Activated naive CD4-positive, alpha-beta T cell treated with anti-CD3 and anti-CD28 coated beads for 36 hours (primary cell): ENCODE results near the gene CDHR1. TPM values are rescaled to one million over a fixed set of nuclear protein-coding genes. Genes with fewer than 3 reads are reported as not detected.
A peak's percentile ranks its signal among the peaks of the same experiment; 100 is the strongest.
"Not testable (repeated sequence)": the region's sequence is repeated elsewhere in the genome, so short reads cannot be mapped to it uniquely, and the experiment has no call there.

ENCODE experiments used
- CTCF ChIA-PET: fragments of 350-600 bp; sonication (Branson Sonifier 250); formaldehyde crosslinking; loops from one replicate; lab custom pipeline; 2021; ENCODE audit warnings: antibody characterized with exemption; lab: Charles Lee
- DNase-seq: peaks from one replicate; pipeline ENCODE4 v3.0.0-alpha.2; 2020
- H3K27ac Mint-ChIP-seq: one replicate; pipeline ENCODE4 v1.8.0; 2021; ENCODE audit warnings: mild to moderate bottlenecking, mixed read lengths
- H3K27me3 Mint-ChIP-seq: one replicate; pipeline ENCODE4 v1.8.0; 2021; ENCODE audit warnings: low read depth, mixed read lengths
- H3K36me3 Mint-ChIP-seq: one replicate; pipeline ENCODE4 v1.8.0; 2021; ENCODE audit warnings: low read depth, mixed read lengths
- H3K4me1 Mint-ChIP-seq: one replicate; pipeline ENCODE4 v1.8.0; 2021; ENCODE audit warnings: low read depth, mixed read lengths
- H3K4me3 Mint-ChIP-seq: one replicate; pipeline ENCODE4 v1.8.0; 2021; ENCODE audit warnings: mild to moderate bottlenecking, moderate library complexity, mixed read lengths
- H3K9me3 Mint-ChIP-seq: one replicate; pipeline ENCODE4 v1.8.0; 2021; ENCODE audit warnings: mixed read lengths
- intact Hi-C: fragments of 100-400 bp; cut with micrococcal nuclease; formaldehyde crosslinking; loops from one replicate; pipeline ENCODE4 v1.15.1; 2023
- total RNA-seq, 2 experiments: library from RNA; stranded (reverse); gene quantifications; one replicate each; pipeline ENCODE4 v1.2.3, GENCODE V29; 2021

CDHR1 gene
- total RNA-seq, 2 experiments from 2014 or later = 0.37 to 1.4 TPM

DNA sequence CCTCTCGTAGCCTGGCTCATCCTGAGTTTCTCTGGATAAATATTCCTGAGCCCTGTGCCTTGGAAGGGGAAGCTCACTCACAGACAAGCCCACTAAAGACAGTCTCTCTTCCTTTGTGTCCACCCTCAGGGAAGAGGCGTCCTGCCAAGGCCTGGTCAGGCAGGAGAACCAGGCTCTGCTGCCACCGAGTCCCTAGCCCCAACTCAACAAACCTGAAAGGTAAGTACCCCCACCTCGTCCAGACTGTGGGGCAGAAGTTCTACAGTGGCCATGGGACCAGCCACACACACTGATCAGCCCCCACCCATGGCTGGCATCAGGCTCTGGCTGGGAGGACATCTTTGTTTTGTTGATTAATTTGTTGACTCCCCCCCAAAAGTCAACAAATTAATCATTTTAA is 18.0 kb upstream of the CDHR1 start:
- CTCF ChIA-PET = interaction anchor here (0.7 kb wide), 1 partner anchor 29 kb away, joined by 4 read pairs; no protein-coding TSS in a partner anchor
- Mint-ChIP-seq H3K27ac (no peak overlapping the region), H3K4me3 (no peak overlapping the region), H3K4me1 (peaks cover 6% of the 10 kb centered on the region), H3K9me3 (no peaks in the 10 kb centered on the region), H3K27me3 (no peaks in the 10 kb centered on the region), H3K36me3 (no peaks in the 10 kb centered on the region)
- intact Hi-C loops = loop anchor here (2.0 kb wide), 3 partner anchors 16 to 38 kb away; partner anchors contain the start of gene GHITM
- DNase-seq = no peak

DNA sequence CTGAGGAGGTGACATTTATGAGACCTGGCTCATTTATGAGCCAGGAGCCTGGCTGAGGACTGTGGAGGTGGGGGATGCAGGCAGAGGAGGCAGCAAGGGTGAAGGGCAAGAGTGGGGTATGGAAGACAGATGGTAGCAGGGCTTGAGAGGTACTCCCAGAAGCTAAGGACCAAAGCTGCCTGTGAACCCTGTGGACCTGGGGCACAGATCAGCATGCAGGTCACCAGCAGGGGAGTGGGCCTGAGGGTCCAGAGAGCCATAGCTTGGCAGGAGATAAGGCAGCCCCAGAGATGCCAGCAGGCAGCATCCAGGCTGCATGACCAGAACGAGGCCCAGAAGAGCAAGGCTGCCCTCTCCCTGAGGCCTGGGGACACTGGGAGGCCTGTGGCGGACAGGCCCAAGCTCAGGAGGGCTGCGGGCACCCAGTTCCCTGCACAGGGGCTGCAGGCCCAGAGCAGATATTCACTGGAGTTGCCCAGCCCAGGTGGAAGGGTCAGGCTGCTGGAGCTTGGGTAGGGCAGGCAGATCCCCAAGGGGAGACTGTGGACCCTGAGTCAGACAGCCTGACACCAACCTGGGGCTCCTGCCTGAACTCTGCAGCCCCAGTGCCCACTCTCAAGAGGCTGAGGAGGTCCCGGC is 17.4 kb upstream of the CDHR1 start:
- no peaks in the 10 kb centered on the region for H3K9me3 Mint-ChIP-seq
- peak overlapping the region; percentile 22 for H3K27ac Mint-ChIP-seq
- H3K27me3 Mint-ChIP-seq = no peaks in the 10 kb centered on the region
- H3K4me1 Mint-ChIP-seq = peaks cover 6% of the 10 kb centered on the region
- no peak overlapping the region for H3K4me3 Mint-ChIP-seq
- no peak for DNase-seq
- CTCF ChIA-PET = interaction anchor here (0.7 kb wide), 1 partner anchor 29 kb away, joined by 4 read pairs; no protein-coding TSS in a partner anchor
- no peaks in the 10 kb centered on the region for H3K36me3 Mint-ChIP-seq
- intact Hi-C loops = loop anchor here (2.0 kb wide), 3 partner anchors 16 to 38 kb away; partner anchors contain the start of gene GHITM

DNA sequence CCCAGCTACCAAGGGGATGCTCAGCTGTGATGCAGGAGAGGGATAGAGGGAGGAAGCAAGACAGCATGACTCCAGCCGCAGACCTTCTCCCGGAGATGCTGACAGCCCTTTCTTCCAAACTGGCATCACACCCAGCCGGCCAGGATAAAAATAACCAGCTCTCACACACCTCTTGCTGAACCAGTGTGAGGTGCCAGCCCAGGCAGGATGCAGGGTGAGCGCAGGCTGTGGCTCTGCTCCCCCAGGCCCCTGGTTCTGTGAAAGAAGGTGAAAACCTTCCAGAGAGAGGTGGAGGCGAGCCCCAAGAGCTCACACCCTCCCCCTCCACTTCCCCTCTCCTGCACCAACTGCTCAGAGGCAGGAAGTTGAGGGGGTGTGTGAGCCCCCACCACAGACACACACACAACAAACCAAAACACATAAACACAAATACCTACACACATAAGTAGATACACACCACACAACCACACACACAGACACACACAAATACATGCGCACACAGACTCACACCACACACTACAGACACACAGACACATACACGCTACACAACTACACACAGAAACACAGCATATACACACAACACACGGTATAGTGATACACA is 16.7 kb upstream of the CDHR1 start:
- Mint-ChIP-seq H3K4me1 (peaks cover 6% of the 10 kb centered on the region), H3K9me3 (no peaks in the 10 kb centered on the region), H3K27me3 (no peaks in the 10 kb centered on the region), H3K27ac (peak overlapping the region; percentile 9), H3K4me3 (no peak overlapping the region), H3K36me3 (no peaks in the 10 kb centered on the region)
- peak; percentile 68 for DNase-seq
- CTCF ChIA-PET = no interaction called here
- intact Hi-C loops = loop anchor here (2.0 kb wide), 4 partner anchors 17 to 39 kb away; partner anchors contain the start of gene GHITM

DNA sequence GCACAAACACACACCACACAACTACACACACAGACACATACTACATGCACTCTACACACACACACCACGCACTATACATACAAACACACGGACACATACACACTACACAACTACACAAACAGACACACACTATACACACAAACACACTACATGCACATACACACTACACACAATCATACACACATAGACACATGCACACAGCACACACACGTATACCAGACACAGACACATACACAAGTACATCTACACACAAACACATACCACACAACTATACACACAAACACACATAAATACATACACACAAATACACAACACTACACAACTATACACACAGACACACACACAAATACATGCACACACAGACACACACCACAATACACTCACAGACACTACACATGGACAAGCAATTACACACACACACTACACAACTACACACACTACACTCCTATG is 16.2 kb upstream of the CDHR1 start:
- intact Hi-C loops = loop anchor here (2.0 kb wide), 1 partner anchor 25 kb away; no protein-coding TSS in a partner anchor
- CTCF ChIA-PET = no interaction called here
- H3K36me3 Mint-ChIP-seq = no peaks in the 10 kb centered on the region
- H3K4me3 Mint-ChIP-seq = no peak overlapping the region
- no peaks in the 10 kb centered on the region for H3K27me3 Mint-ChIP-seq
- peaks cover 6% of the 10 kb centered on the region for H3K4me1 Mint-ChIP-seq
- H3K9me3 Mint-ChIP-seq = no peaks in the 10 kb centered on the region
- no peak for DNase-seq
- no peak overlapping the region for H3K27ac Mint-ChIP-seq

DNA sequence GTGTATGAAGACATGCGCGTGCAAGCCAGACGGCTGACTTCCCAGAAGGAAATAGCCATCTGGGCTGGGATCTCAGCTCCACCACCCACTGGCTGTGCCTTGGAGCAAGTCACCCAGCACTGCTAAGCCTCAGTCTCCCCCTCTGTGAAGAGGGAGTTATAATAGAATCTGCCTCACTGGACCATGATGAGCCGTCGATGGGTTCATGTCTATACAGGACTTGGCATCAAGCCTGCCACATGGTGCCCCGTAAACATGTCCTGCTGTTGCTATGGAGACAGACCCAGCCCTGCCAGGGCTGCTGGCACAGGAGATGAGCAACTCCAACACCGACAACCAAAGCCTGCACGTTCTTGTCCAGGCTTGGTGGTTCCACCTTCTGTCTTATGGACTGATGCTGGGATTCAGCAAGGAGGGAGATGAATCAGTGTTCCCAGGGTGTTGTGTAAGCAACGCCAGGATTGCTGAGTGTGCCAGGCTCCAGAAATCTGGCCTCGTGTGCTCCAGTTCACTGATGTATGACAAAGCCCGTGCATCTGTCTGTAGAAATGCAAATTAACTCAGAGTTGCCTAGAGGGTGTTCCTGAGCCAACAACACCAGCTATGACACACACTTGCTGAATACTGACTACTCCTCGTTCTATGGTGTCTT is 15.2 kb upstream of the CDHR1 start:
- Mint-ChIP-seq H3K27ac (no peak overlapping the region), H3K36me3 (no peaks in the 10 kb centered on the region), H3K4me3 (no peak overlapping the region), H3K9me3 (no peaks in the 10 kb centered on the region), H3K4me1 (peaks cover 6% of the 10 kb centered on the region), H3K27me3 (no peaks in the 10 kb centered on the region)
- intact Hi-C loops = loop anchor here (1.0 to 2.0 kb wide), 2 partner anchors 12 to 26 kb away; no protein-coding TSS in a partner anchor
- DNase-seq = peak; percentile 42
- CTCF ChIA-PET = no interaction called here

DNA sequence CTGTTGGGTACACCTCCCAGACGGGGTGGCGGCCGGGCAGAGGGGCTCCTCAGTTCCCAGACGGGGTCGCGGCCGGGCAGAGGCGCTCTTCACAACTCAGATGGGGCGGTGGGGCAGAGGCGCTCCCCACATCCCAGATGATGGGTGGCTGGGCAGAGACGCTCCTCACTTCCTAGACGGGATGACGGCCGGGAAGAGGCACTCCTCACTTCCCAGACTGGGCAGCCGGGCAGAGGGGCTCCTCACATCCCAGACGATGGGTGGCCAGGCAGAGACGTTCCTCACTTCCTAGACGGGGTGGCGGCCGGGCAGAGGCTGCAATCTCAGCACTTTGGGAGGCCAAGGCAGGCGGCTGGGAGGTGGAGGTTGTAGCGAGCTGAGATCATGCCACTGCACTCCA is 14.0 kb upstream of the CDHR1 start:
- H3K4me3 Mint-ChIP-seq, H3K36me3 Mint-ChIP-seq, DNase-seq, H3K9me3 Mint-ChIP-seq, H3K4me1 Mint-ChIP-seq, intact Hi-C loops, CTCF ChIA-PET, H3K27me3 Mint-ChIP-seq, H3K27ac Mint-ChIP-seq: not testable (repeated sequence)

DNA sequence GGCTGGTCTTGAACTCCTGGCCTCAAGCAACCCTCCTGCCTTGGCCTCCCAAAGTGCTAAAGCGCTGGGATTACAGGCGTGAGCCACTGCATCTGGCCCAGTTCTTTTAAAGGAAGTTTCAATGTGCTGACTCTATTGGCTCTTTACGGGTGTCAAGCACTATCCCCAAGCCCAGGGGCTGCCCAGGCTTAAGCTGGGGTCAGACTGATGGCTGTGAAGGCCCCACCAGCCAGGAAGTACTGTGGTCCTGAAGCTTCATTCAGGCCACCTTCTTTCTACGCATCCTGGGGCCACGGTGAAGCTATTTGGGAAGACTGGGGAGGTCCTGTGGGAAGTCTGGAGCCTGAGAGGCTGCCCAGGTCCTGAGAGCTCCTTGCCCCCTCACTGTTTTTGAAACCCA is 12.7 kb upstream of the CDHR1 start:
- H3K4me1 Mint-ChIP-seq = peaks cover 3% of the 10 kb centered on the region
- DNase-seq = no peak
- H3K36me3 Mint-ChIP-seq = no peaks in the 10 kb centered on the region
- no peaks in the 10 kb centered on the region for H3K9me3 Mint-ChIP-seq
- CTCF ChIA-PET = interaction anchor here (0.8 to 1.4 kb wide), 2 partner anchors 11 to 34 kb away, joined by 3 read pairs; no protein-coding TSS in a partner anchor
- H3K4me3 Mint-ChIP-seq = no peak overlapping the region
- H3K27me3 Mint-ChIP-seq = no peaks in the 10 kb centered on the region
- H3K27ac Mint-ChIP-seq = no peak overlapping the region
- intact Hi-C loops = no loop called here

DNA sequence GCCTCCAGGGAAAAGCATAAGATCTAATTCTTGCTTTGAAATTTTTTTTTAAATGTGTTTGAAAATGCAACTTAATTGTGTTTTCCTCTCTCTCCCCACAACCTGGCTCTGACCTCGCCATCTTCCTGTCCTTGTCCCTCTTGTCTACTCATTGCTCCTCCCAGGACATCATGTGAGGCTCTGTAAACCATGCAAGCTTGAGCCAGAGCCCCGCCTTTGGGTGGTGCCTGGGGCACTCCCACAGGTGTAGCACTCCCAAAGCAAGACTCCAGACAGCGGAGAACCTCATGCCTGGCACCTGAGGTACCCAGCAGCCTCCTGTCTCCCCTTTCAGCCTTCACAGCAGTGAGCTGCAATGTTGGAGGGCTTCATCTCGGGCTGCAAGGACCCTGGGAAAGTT is 9.8 kb upstream of the CDHR1 start:
- CTCF ChIA-PET = no interaction called here
- intact Hi-C loops = no loop called here
- no peak overlapping the region for H3K4me3 Mint-ChIP-seq
- no peaks in the 10 kb centered on the region for H3K4me1 Mint-ChIP-seq
- H3K9me3 Mint-ChIP-seq = no peaks in the 10 kb centered on the region
- H3K27me3 Mint-ChIP-seq = no peaks in the 10 kb centered on the region
- no peaks in the 10 kb centered on the region for H3K36me3 Mint-ChIP-seq
- no peak overlapping the region for H3K27ac Mint-ChIP-seq
- no peak for DNase-seq

DNA sequence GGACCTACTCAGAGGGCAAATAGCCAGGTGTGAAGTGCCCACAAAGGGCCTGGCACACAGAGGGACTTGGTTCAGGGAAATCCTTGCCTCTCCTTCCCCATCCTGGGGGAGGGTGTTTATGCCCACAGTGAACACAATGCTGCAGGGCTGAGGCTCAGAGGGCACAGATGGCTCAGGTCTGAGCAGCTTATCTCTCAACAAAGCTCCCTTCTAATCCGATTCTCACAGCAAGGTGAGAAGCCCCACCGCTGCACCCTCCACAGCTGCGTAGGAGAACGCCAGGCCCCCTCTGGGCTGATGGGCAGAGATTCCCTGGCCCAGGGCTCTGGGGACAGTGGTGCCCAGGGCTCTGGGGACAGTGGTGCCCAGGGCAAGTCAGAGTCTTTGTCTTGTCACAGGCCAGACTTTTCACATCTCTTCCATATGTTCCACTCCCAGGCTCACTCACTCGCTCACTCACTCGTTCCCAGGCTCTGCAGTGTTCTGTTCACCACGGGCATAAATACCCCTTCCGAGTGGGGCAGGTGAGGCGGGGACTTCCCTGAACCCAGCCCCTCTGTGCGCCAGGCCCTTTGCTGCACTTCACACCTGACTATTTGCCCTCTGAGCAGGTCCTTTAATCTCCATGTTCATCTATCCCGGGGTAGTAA is 8.7 kb upstream of the CDHR1 start:
- no peaks in the 10 kb centered on the region for H3K36me3 Mint-ChIP-seq
- H3K27ac Mint-ChIP-seq = no peak overlapping the region
- no peak overlapping the region for H3K4me3 Mint-ChIP-seq
- H3K4me1 Mint-ChIP-seq = peaks cover 2% of the 10 kb centered on the region
- DNase-seq = no peak
- intact Hi-C loops = no loop called here
- no peaks in the 10 kb centered on the region for H3K27me3 Mint-ChIP-seq
- H3K9me3 Mint-ChIP-seq = no peaks in the 10 kb centered on the region
- CTCF ChIA-PET = interaction anchor here (0.6 kb wide), 2 partner anchors 29 to 31 kb away, joined by 3 read pairs; no protein-coding TSS in a partner anchor

DNA sequence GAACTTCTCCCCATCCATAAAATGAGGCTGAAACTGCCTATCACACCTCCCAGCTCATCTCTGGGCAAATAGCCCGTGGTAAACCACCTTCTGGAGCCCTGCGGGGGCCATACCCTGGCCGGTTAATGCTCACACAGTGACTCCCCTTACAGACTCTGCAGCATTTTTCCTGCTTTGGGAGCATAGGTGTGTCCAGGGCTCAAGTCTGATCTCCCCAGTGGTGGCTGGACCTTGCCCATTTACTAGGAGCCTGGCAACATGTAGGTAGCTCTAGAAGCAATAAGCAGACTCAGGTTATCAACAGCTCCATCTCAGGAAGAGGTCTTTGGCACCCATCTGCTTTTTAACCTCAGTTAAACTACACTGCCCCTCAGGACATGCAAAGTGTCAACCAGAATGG is 5.5 kb upstream of the CDHR1 start:
- H3K36me3 Mint-ChIP-seq = no peaks in the 10 kb centered on the region
- H3K4me1 Mint-ChIP-seq = peaks cover 11% of the 10 kb centered on the region
- no peaks in the 10 kb centered on the region for H3K9me3 Mint-ChIP-seq
- H3K4me3 Mint-ChIP-seq = no peak overlapping the region
- CTCF ChIA-PET = interaction anchor here (1.3 kb wide), 1 partner anchor 19 kb away, joined by 4 read pairs; no protein-coding TSS in a partner anchor
- H3K27me3 Mint-ChIP-seq = no peaks in the 10 kb centered on the region
- no peak for DNase-seq
- H3K27ac Mint-ChIP-seq = no peak overlapping the region
- intact Hi-C loops = no loop called here

DNA sequence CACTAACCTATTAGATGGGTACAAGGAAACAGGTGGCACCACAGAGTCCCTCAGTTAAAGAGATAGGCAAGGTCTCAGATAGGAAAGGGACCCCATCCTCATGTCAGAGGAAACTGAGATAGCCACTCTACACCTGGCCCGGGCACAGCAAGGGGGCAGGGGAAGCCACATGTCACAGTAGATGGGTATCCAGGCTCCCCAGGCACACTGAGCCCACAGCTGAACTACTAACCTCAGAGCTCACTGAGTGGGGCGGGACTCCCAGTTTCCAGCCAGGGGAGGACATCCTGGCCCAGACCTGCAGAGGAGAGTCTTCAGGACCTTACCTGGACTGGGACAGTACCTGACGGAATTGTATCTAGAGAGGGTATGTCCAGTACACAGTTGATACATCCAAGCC is 3.7 kb upstream of the CDHR1 start:
- CTCF ChIA-PET = interaction anchor here (1.1 to 1.6 kb wide), 5 partner anchors 10 to 52 kb away, joined by 3 to 6 read pairs (median 4); partner anchors contain the start of gene GHITM

DNA sequence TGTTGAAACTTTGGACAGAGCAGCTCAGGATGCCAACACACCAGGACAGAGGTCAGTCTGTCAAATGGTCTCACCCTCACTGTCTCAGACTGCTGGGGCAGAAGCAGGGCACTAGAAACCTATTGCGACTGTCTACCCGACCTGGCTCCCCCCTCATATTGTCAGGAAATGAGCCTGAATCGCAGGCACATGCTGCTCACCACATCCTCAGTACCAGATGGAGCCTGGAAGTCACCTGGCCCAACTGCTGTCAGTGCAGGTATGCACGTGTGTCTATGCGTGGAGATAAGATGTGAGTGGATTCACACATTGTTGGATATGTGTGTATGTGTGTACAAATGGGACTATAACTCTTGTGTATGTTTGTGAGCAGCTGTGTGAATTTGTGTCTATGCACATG is 3.2 kb upstream of the CDHR1 start:
- H3K4me1 Mint-ChIP-seq = peaks cover 11% of the 10 kb centered on the region
- peaks cover 7% of the 10 kb centered on the region for H3K27me3 Mint-ChIP-seq
- no peaks in the 10 kb centered on the region for H3K36me3 Mint-ChIP-seq
- no peak overlapping the region for H3K27ac Mint-ChIP-seq
- no peaks in the 10 kb centered on the region for H3K9me3 Mint-ChIP-seq
- intact Hi-C loops = loop anchor here (1.0 kb wide), 1 partner anchor 12 kb away; no protein-coding TSS in a partner anchor
- DNase-seq = peak; percentile 51
- no peak overlapping the region for H3K4me3 Mint-ChIP-seq
- CTCF ChIA-PET = interaction anchor here (1.1 to 1.6 kb wide), 5 partner anchors 10 to 52 kb away, joined by 3 to 6 read pairs (median 4); partner anchors contain the start of gene GHITM

More for the DNA sequence above, 3.7 kb upstream of the CDHR1 start:
- Mint-ChIP-seq H3K27ac (no peak overlapping the region), H3K4me1 (peaks cover 11% of the 10 kb centered on the region), H3K4me3 (no peak overlapping the region), H3K36me3 (no peaks in the 10 kb centered on the region), H3K9me3 (no peaks in the 10 kb centered on the region), H3K27me3 (peaks cover 3% of the 10 kb centered on the region)
- DNase-seq = no peak
- intact Hi-C loops = loop anchor here (1.0 kb wide), 1 partner anchor 11 kb away; no protein-coding TSS in a partner anchor
